Transverse colon (tissue), 4 donors: ENCODE results near the gene PMPCA. TPM values are rescaled to one million over a fixed set of nuclear protein-coding genes. Genes with fewer than 3 reads are reported as not detected.

Source experiments
- DNase-seq: peaks from one replicate; pipeline ENCODE4 v3.0.0-alpha.2; 2019
- H3K27ac ChIP-seq, 4 donors: fragments of 200-600 bp; sonication (generic); 2 replicates each; pipeline ENCODE4 v1.5.1; 2016 to 2018; ENCODE audit warnings: inconsistent platforms in 4 of 4
- H3K27me3 ChIP-seq: fragments of 200-600 bp; sonication (generic); 2 replicates; pipeline ENCODE4 v1.5.1; 2017; ENCODE audit warnings: inconsistent platforms
- H3K36me3 ChIP-seq, 4 donors: fragments of 200-600 bp; sonication (generic); 2 replicates each; pipeline ENCODE4 v1.5.1; 2017 to 2019; ENCODE audit warnings: inconsistent platforms in 4 of 4
- H3K4me1 ChIP-seq, 4 donors: fragments of 200-600 bp; sonication (generic); 2 replicates each; pipeline ENCODE4 v1.5.1; 2017 to 2020; ENCODE audit warnings: inconsistent platforms in 4 of 4
- H3K4me3 ChIP-seq, 4 donors: fragments of 200-600 bp; sonication (generic); 1 replicate in 1 of 4; 2 replicates in 3 of 4; pipeline versions ENCODE4 v1.5.1 to v1.6.1; 2017 to 2019; ENCODE audit warnings: inconsistent platforms in 4 of 4
- H3K9me3 ChIP-seq, 2 donors: fragments of 200-600 bp; sonication (generic); 2 replicates each; pipeline ENCODE4 v1.5.1; 2017 to 2019; ENCODE audit warnings: inconsistent platforms in 2 of 2
- CTCF ChIP-seq, 5 experiments: fragments of 200-600 bp in 3 of 5; fragments of 450-650 bp in 2 of 5; sonication (generic) in 3 of 5; IDR thresholded peaks; 1 replicate in 2 of 5; 2 replicates in 3 of 5; pipeline ENCODE4 v1.5.1; 2016 to 2017; ENCODE audit warnings: antibody characterized with exemption in 5 of 5, inconsistent platforms in 3 of 5, mild to moderate bottlenecking in 2 of 5, moderate library complexity in 1 of 5
- EP300 ChIP-seq: sonication (generic); formaldehyde crosslinking; IDR thresholded peaks from one replicate; pipeline ENCODE4 v1.6.1; 2017; ENCODE audit warnings: antibody characterized with exemption, low read depth
- POLR2A ChIP-seq: fragments of 450-650 bp; IDR thresholded peaks from one replicate; pipeline ENCODE4 v1.6.1; 2016; ENCODE audit warnings: antibody characterized with exemption, mild to moderate bottlenecking, moderate library complexity
- POLR2AphosphoS5 ChIP-seq, 3 donors: sonication (generic); formaldehyde crosslinking; IDR thresholded peaks; one replicate each; pipeline ENCODE4 v1.6.1; 2016; ENCODE audit warnings: antibody characterized with exemption in 3 of 3
- WGBS, 2 donors: methylation state at CpG; one replicate each; pipeline ENCODE4 v1.1.5; 2018; ENCODE audit warnings: low coverage in 1 of 2; 5-methylcytosine and 5-hydroxymethylcytosine counted together
- in situ Hi-C, 4 donors: fragments of 200-750 bp; cut with MboI; loops; one replicate each; pipeline versions ENCODE4 v1.15.0 to v1.15.1; 2017; ENCODE audit warnings: low sequenced_read_pairs in 3 of 4, low pct_ligation_motif_present in 1 of 4, low pct_unique_long_range_greater_than_20kb in 1 of 4
- intact Hi-C: fragments of 100-400 bp; cut with DNase I; formaldehyde crosslinking; loops from one replicate; pipeline ENCODE4 v1.15.1; 2023; ENCODE audit warnings: low total_unique reads
- total RNA-seq, 4 donors: library from RNA; depleted of rRNA; stranded (reverse); fragments of >200 nt; gene quantifications; one replicate each; pipeline ENCODE4 v1.1.0, GENCODE V29; 2016

The PMPCA gene
- total RNA-seq, 4 donors from 2014 or later = 24.3 to 61.3 (median 45.8) TPM

GRCh38 chr9:136387217-136387616 lies 23.2 kb upstream of the PMPCA start:
- in situ Hi-C loops (no loop called here), intact Hi-C loops (no loop called here)
- 97 to 100% methylated on average over 2 to 19 of the region's 19 CpGs for WGBS, 2 donors
- TF ChIP-seq EP300 (no peak), CTCF (IDR thresholded peaks at IDR 0.05) (no peak), POLR2A (no peak), POLR2AphosphoS5 (IDR thresholded peaks at IDR 0.05) (no peak)
- Histone ChIP-seq H3K27me3 (no peaks in the 10 kb centered on the region), H3K4me1 (no peaks in the 10 kb centered on the region), H3K9me3 (no peaks in the 10 kb centered on the region), H3K4me3 (no peak overlapping the region), H3K27ac (no peak overlapping the region), H3K36me3 (peaks cover 0 to 32% (median 14%) of the 10 kb centered on the region in 4 donors)
- no peak for DNase-seq

GRCh38 chr9:136389396-136389795 lies 21.1 kb upstream of the PMPCA start:
- TF ChIP-seq CTCF (IDR thresholded peaks at IDR 0.05) (no peak), POLR2A (no peak), EP300 (no peak), POLR2AphosphoS5 (IDR thresholded peaks at IDR 0.05) (no peak)
- Histone ChIP-seq H3K27me3 (no peaks in the 10 kb centered on the region), H3K36me3 (peaks cover 0 to 26% (median 15%) of the 10 kb centered on the region in 4 donors), H3K4me3 (no peak overlapping the region), H3K27ac (no peak overlapping the region), H3K4me1 (no peaks in the 10 kb centered on the region), H3K9me3 (no peaks in the 10 kb centered on the region)
- no peak for DNase-seq
- intact Hi-C loops = no loop called here
- in situ Hi-C loops = no loop called here
- 80 to 88% methylated on average over 8 to 14 of the region's 14 CpGs for WGBS, 2 donors

- Histone ChIP-seq H3K27ac (no peak overlapping the region), H3K27me3 (no peaks in the 10 kb centered on the region), H3K36me3 (peaks cover 0 to 34% (median 15%) of the 10 kb centered on the region in 4 donors), H3K4me3 (no peak overlapping the region), H3K9me3 (no peaks in the 10 kb centered on the region), H3K4me1 (peaks cover 0 to 16% (median 12%) of the 10 kb centered on the region in 4 donors)
- 94 to 100% methylated on average over 2 to 24 of the region's 28 CpGs for WGBS, 2 donors
- intact Hi-C loops (no loop called here), in situ Hi-C loops (no loop called here)
- DNase-seq = no peak
- TF ChIP-seq EP300 (no peak), POLR2AphosphoS5 (IDR thresholded peaks at IDR 0.05) (no peak), POLR2A (no peak)
Measured at GRCh38 chr9:136391737-136392537, 18.5 kb upstream of the PMPCA start.

GRCh38 chr9:136392538-136393449 lies 17.7 kb upstream of the PMPCA start:
- Histone ChIP-seq H3K9me3 (no peaks in the 10 kb centered on the region), H3K27ac (no peak overlapping the region), H3K27me3 (no peaks in the 10 kb centered on the region), H3K4me1 (peaks cover 0 to 16% (median 12%) of the 10 kb centered on the region in 4 donors), H3K4me3 (no peak overlapping the region), H3K36me3 (peaks cover 0 to 34% (median 10%) of the 10 kb centered on the region in 4 donors)
- in situ Hi-C loops = no loop called here
- intact Hi-C loops = no loop called here
- no peak for DNase-seq
- 93% methylated on average over 19 of the region's 21 CpGs; no CpG with 5 or more reads in 1 of the 2 donors for WGBS, 2 donors
- TF ChIP-seq EP300 (no peak), POLR2AphosphoS5 (IDR thresholded peaks at IDR 0.05) (no peak), CTCF (IDR thresholded peaks at IDR 0.05) (no peak), POLR2A (no peak)
